ENCODE data around the gene DDX1. TPM values are rescaled to one million over a fixed set of nuclear protein-coding genes. Genes with fewer than 3 reads are reported as not detected.

DDX1 gene
- total RNA-seq, 1 experiment from 2014 or later = 70.7 TPM

- Histone ChIP-seq H3K36me3 (ENCODE audit: low read depth) (peaks cover 83% of the 10 kb centered on the region), H3K4me2 (no peak overlapping the region), H3K9me3 (ENCODE audit: insufficient read depth, low read depth) (no peaks in the 10 kb centered on the region), H3K4me3 (no peak overlapping the region), H3K27ac (no peak overlapping the region), H4K20me1 (ENCODE audit: insufficient read depth) (peaks cover 8% of the 10 kb centered on the region), H3K4me1 (replicated peaks; ENCODE audit: insufficient read depth) (no peaks in the 10 kb centered on the region), H3K9me2 (ENCODE audit: insufficient read depth) (no peaks in the 10 kb centered on the region), H3K79me2 (ENCODE audit: low read depth) (no peaks in the 10 kb centered on the region), H2AFZ (no peak overlapping the region), H3F3A (ENCODE audit: insufficient read depth, low read depth) (no peaks in the 10 kb centered on the region), H3K27me3 (ENCODE audit: insufficient read depth, low read depth) (no peaks in the 10 kb centered on the region)
- no TSS peak for BruUV-seq (replicated peaks)
- no peak for DNase-seq
- TF ChIP-seq EZH2 (IDR thresholded peaks at IDR 0.05; ENCODE audit: low read depth) = no peak
- TF ChIP-seq, protein P1, sequence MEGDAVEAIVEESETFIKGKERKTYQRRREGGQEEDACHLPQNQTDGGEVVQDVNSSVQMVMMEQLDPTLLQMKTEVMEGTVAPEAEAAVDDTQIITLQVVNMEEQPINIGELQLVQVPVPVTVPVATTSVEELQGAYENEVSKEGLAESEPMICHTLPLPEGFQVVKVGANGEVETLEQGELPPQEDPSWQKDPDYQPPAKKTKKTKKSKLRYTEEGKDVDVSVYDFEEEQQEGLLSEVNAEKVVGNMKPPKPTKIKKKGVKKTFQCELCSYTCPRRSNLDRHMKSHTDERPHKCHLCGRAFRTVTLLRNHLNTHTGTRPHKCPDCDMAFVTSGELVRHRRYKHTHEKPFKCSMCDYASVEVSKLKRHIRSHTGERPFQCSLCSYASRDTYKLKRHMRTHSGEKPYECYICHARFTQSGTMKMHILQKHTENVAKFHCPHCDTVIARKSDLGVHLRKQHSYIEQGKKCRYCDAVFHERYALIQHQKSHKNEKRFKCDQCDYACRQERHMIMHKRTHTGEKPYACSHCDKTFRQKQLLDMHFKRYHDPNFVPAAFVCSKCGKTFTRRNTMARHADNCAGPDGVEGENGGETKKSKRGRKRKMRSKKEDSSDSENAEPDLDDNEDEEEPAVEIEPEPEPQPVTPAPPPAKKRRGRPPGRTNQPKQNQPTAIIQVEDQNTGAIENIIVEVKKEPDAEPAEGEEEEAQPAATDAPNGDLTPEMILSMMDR (conservative IDR thresholded peaks at IDR 0.05) = no peak
- POLR2A ChIA-PET (ENCODE audit: unreplicated experiment) = no interaction called here
- CTCF ChIA-PET = no interaction called here
- intact Hi-C loops (cut with micrococcal nuclease; ENCODE audit: unreplicated experiment) = no loop called here
These were observed 14.1 kb downstream of the DDX1 start for GRCh38 chr2:15605721-15606120.

GRCh38 chr2:15606481-15607441 lies 15.1 kb downstream of the DDX1 start:
- H3K4me1 ChIP-seq (replicated peaks; ENCODE audit: insufficient read depth) = no peaks in the 10 kb centered on the region
- TF ChIP-seq EZH2 (IDR thresholded peaks at IDR 0.05; ENCODE audit: low read depth) = no peak
- TF ChIP-seq, protein P1 (conservative IDR thresholded peaks at IDR 0.05) = no peak
- H3K36me3 ChIP-seq (ENCODE audit: low read depth) = peaks cover 73% of the 10 kb centered on the region
- no peak overlapping the region for H3K4me3 ChIP-seq
- no peak overlapping the region for H2AFZ ChIP-seq
- no peaks in the 10 kb centered on the region for H3F3A ChIP-seq (ENCODE audit: insufficient read depth, low read depth)
- no peak overlapping the region for H3K27ac ChIP-seq
- no TSS peak for BruUV-seq (replicated peaks)
- H4K20me1 ChIP-seq (ENCODE audit: insufficient read depth) = peaks cover 8% of the 10 kb centered on the region; the same call in 1 of the 2 replicates
- ChIA-PET POLR2A (ENCODE audit: unreplicated experiment) (no interaction called here), CTCF (no interaction called here)
- no peak overlapping the region for H3K4me2 ChIP-seq
- H3K27me3 ChIP-seq (ENCODE audit: insufficient read depth, low read depth) = no peaks in the 10 kb centered on the region
- DNase-seq = no peak
- no peaks in the 10 kb centered on the region for H3K9me2 ChIP-seq (ENCODE audit: insufficient read depth)
- intact Hi-C loops (cut with micrococcal nuclease; ENCODE audit: unreplicated experiment) = no loop called here
- no peaks in the 10 kb centered on the region for H3K79me2 ChIP-seq (ENCODE audit: low read depth)
- no peaks in the 10 kb centered on the region for H3K9me3 ChIP-seq (ENCODE audit: insufficient read depth, low read depth)

- TF ChIP-seq, protein P1 (conservative IDR thresholded peaks at IDR 0.05) = no peak
- no peak for TF ChIP-seq EZH2 (IDR thresholded peaks at IDR 0.05; ENCODE audit: low read depth)
- H3K27ac ChIP-seq = no peak overlapping the region
- H3K27me3 ChIP-seq (ENCODE audit: insufficient read depth, low read depth) = no peaks in the 10 kb centered on the region
- H3K9me2 ChIP-seq (ENCODE audit: insufficient read depth) = no peaks in the 10 kb centered on the region
- H3F3A ChIP-seq (ENCODE audit: insufficient read depth, low read depth) = no peaks in the 10 kb centered on the region
- peaks cover 8% of the 10 kb centered on the region; the same call in 1 of the 2 replicates for H4K20me1 ChIP-seq (ENCODE audit: insufficient read depth)
- CTCF ChIA-PET = no interaction called here
- H3K36me3 ChIP-seq (ENCODE audit: low read depth) = peaks cover 62% of the 10 kb centered on the region
- no peaks in the 10 kb centered on the region for H3K79me2 ChIP-seq (ENCODE audit: low read depth)
- no peak overlapping the region for H3K4me2 ChIP-seq
- no TSS peak for BruUV-seq (replicated peaks)
- no peaks in the 10 kb centered on the region for H3K4me1 ChIP-seq (replicated peaks; ENCODE audit: insufficient read depth)
- intact Hi-C loops (cut with micrococcal nuclease; ENCODE audit: unreplicated experiment) = no loop called here
- no peak overlapping the region for H3K4me3 ChIP-seq
- no peak overlapping the region for H2AFZ ChIP-seq
- POLR2A ChIA-PET (ENCODE audit: unreplicated experiment) = no interaction called here
- no peak for DNase-seq
- no peaks in the 10 kb centered on the region for H3K9me3 ChIP-seq (ENCODE audit: insufficient read depth, low read depth)
These were observed 16.2 kb downstream of the DDX1 start for GRCh38 chr2:15607709-15608391.
